Neural crest cell (in vitro differentiated cells): ENCODE measurements around the gene GCHFR. TPM values are rescaled to one million over a fixed set of nuclear protein-coding genes. Genes with fewer than 3 reads are reported as not detected.

ENCODE experiments used
- DNase-seq: peaks from one replicate; pipeline ENCODE4 v3.0.0; 2021; ENCODE audit warnings: low read depth, mixed read lengths, low spot score
- H3K27ac Mint-ChIP-seq: one replicate; pipeline ENCODE4 v1.8.0; 2021; ENCODE audit warnings: mild to moderate bottlenecking, mixed read lengths; ENCODE audit not compliant: unreplicated experiment
- H3K27me3 Mint-ChIP-seq: 2 replicates; pipeline ENCODE4 v1.8.0; 2021; ENCODE audit warnings: low read depth, mild to moderate bottlenecking, mixed read lengths
- H3K36me3 Mint-ChIP-seq: 2 replicates; pipeline ENCODE4 v1.8.0; 2021; ENCODE audit warnings: low read depth, mild to moderate bottlenecking, mixed read lengths
- H3K4me1 Mint-ChIP-seq: 2 replicates; pipeline ENCODE4 v1.8.0; 2021; ENCODE audit warnings: mixed read lengths
- H3K4me3 Mint-ChIP-seq: one replicate; pipeline ENCODE4 v1.8.0; 2021; ENCODE audit warnings: mild to moderate bottlenecking, mixed read lengths
- H3K9me3 Mint-ChIP-seq: 2 replicates; pipeline ENCODE4 v1.8.0; 2021; ENCODE audit warnings: mixed read lengths
- CTCF ChIP-seq: fragments of 200-600 bp; sonication (generic); conservative IDR thresholded peaks from 2 replicates; pipeline ENCODE4 v1.5.0; 2021; ENCODE audit warnings: antibody characterized with exemption, mild to moderate bottlenecking
- long read RNA-seq: library from polyadenylated mRNA; unstranded; transcript quantifications from one replicate; pipeline ENCODE4 v2.0.0, GENCODE V29; 2020
- total RNA-seq: library from RNA; stranded (reverse); gene quantifications from 2 replicates; pipeline ENCODE4 v1.2.1, GENCODE V29; 2021

GCHFR gene
- 9.1 and 9.9 TPM in 2 replicates for total RNA-seq
- long read RNA-seq, partial matches to known transcripts, result 0 of 1 reads
- long read RNA-seq, other reads (novel, unspliced or antisense), result 0 of 1 reads

DNA sequence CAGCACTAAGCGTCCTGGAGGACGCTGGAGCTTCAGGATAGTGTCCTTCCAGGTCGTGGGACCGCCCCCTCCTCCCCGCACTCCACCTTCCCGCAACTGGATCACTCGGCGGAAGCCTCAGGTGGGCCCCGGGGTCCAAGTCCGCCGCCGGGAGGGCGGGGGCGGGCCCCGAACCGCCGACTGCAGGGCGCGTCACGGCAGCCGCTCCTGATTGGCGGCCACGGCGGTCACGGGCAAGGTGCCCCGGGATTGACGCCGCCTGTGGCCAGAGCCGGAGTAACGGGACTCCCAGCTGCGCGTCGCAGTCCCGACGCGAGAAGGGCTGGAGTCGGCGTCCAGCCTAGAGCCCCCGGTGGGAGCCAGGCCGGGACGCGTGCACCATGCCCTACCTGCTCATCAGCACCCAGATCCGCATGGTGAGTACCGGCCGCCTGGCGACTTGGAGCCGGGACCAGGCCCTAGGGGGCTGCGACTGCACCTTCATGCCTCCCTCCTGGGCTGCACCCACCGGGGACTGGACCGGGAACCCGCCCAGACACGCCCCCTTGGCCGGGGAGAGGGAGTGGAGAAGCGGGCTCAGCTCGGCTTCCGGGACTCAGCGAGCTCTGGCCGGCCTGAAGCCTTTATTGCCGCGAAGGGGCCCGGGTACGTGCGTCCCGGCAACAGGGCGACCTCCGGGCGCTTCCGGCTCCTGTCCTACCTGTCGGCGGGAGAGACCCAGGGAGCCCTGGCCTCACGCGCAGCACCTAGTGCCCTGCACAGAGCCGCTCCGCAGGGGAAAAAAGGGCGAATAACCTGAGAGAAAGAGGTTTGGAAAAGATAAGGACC lies at the start of gene GCHFR:
TSS of gene GCHFR (plus strand) at position 268 of the 828 bp plus-strand sequence. CDS start at position 381, 113 bp downstream.
- Mint-ChIP-seq H3K27ac (no peak within 1 kb of the TSS), H3K9me3 (no peaks in the 10 kb centered on the region), H3K4me1 (peaks cover 24% of the 10 kb centered on the region), H3K27me3 (peaks cover 32% of the 10 kb centered on the region), H3K36me3 (no peaks in the 10 kb centered on the region), H3K4me3 (peak within 1 kb of the TSS; percentile 86)
- peak; percentile 53 for TF ChIP-seq CTCF
- peak; percentile 62 for DNase-seq

DNA sequence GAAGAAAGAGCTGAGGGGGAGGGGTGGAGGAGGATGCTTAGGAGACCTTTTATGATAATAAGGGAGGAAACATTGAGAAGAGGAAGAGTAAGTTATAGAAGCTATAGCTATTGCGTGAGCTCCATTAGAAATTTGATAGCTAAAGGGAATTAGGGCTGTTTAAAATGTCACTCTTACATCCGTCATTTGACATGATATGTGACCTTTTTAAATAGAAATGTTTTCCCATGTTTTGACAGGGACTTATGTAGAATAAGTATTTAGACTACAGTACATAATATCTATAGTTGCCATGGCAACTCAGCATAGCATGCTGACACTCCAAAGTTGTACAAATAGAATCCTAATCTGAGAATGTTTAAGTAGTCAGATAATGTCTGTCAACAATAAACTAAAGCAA lies 49.7 kb upstream of the GCHFR start:
- TF ChIP-seq CTCF, result no peak
- H3K4me1 Mint-ChIP-seq, result no peaks in the 10 kb centered on the region
- H3K4me3 Mint-ChIP-seq, result no peak overlapping the region
- no peaks in the 10 kb centered on the region for H3K27me3 Mint-ChIP-seq
- no peaks in the 10 kb centered on the region for H3K9me3 Mint-ChIP-seq
- H3K27ac Mint-ChIP-seq, result no peak overlapping the region
- DNase-seq, result no peak
- peaks cover 16% of the 10 kb centered on the region for H3K36me3 Mint-ChIP-seq

DNA sequence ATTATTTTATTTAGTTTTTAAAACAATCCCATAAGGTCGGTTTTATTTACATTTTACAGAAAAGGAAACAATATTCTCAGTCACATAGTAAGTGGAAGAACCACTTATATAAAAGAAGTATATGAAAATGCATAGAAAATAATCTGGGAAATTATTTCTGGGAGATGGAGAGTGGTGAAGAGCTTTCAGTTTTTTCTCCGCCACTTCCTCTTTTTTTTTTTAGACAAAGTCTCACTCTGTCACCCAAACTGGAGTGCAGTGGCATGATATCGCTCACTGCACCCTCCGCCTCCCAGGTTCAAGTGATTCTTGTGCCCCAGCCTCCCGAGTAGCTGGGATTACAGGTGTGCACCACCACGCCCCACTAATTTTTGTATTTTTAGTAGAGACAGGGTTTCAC lies 47.7 kb upstream of the GCHFR start:
- no peak for DNase-seq
- Mint-ChIP-seq H3K27ac (no peak overlapping the region), H3K9me3 (no peaks in the 10 kb centered on the region), H3K36me3 (peaks cover 7% of the 10 kb centered on the region), H3K4me3 (no peak overlapping the region), H3K27me3 (no peaks in the 10 kb centered on the region), H3K4me1 (no peaks in the 10 kb centered on the region)
- no peak for TF ChIP-seq CTCF

DNA sequence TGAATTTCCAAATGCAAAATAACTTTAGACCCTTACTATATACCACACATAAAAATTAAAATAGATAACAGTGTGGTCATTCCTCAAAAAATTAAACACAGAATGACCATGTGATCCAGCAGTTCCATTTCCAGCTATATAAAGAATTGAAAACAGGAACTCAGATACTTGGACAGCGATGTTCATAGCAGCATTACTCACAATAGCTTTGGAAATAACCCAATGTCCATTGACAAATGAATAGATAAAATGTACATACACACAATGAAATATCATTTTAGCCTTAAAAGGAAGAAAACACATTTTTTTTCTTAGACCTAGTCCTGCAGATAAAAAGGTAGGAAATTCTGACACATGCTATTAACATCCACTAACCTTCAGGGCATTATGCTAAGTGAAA lies 42.2 kb upstream of the GCHFR start:
- no peak for DNase-seq
- no peak overlapping the region for H3K4me3 Mint-ChIP-seq
- H3K4me1 Mint-ChIP-seq, result no peaks in the 10 kb centered on the region
- no peak for TF ChIP-seq CTCF
- no peaks in the 10 kb centered on the region for H3K9me3 Mint-ChIP-seq
- no peak overlapping the region for H3K27ac Mint-ChIP-seq
- peaks cover 6% of the 10 kb centered on the region for H3K36me3 Mint-ChIP-seq
- H3K27me3 Mint-ChIP-seq, result no peaks in the 10 kb centered on the region

- Mint-ChIP-seq H3K36me3 (peaks cover 6% of the 10 kb centered on the region), H3K27ac (no peak overlapping the region), H3K9me3 (no peaks in the 10 kb centered on the region), H3K27me3 (no peaks in the 10 kb centered on the region), H3K4me3 (no peak overlapping the region), H3K4me1 (no peaks in the 10 kb centered on the region)
- no peak for DNase-seq
- TF ChIP-seq CTCF, result no peak
Observed at GRCh38 chr15:40722354-40722753, 41.5 kb upstream of the GCHFR start.
